Cerebellar nuclear complex (tissue), 1 donor: ENCODE data around the gene DBF4B.
A peak's percentile ranks its signal among the peaks of the same experiment; 100 is the strongest.

ENCODE experiments used
- DNase-seq, 2 experiments: peaks; one replicate each; lab custom pipeline; 2025; lab: John Stamatoyannopoulos, UW

DBF4B gene

GRCh38 chr17:44759916-44760243 is 51.4 kb downstream of the DBF4B start:
- DNase-seq = no peak

GRCh38 chr17:44760474-44761308 is 52.2 kb downstream of the DBF4B start:
- DNase-seq = no peak

GRCh38 chr17:44761932-44762810 is 53.7 kb downstream of the DBF4B start:
- DNase-seq = no peak

- no peak for DNase-seq
Measured at GRCh38 chr17:44763170-44763569, 54.7 kb downstream of the DBF4B start.

GRCh38 chr17:44765965-44766364 is 57.5 kb downstream of the DBF4B start:
- no peak for DNase-seq

- DNase-seq = no peak
Measured at GRCh38 chr17:44766409-44767038, 58.1 kb downstream of the DBF4B start.

GRCh38 chr17:44767493-44767892 is 59.0 kb downstream of the DBF4B start:
- DNase-seq = no peak

GRCh38 chr17:44768505-44769142 is 60.2 kb downstream of the DBF4B start:
- no peak for DNase-seq

GRCh38 chr17:44769230-44769629 is 60.8 kb downstream of the DBF4B start:
- no peak for DNase-seq

- DNase-seq = no peak
Measured at GRCh38 chr17:44769647-44770084, 61.2 kb downstream of the DBF4B start.

GRCh38 chr17:44770166-44770925 is 61.9 kb downstream of the DBF4B start:
- DNase-seq = no peak

GRCh38 chr17:44772308-44773045 is 64.0 kb downstream of the DBF4B start:
- no peak for DNase-seq

GRCh38 chr17:44773140-44773539 is 64.7 kb downstream of the DBF4B start:
- DNase-seq = no peak

- DNase-seq = peak in 1 of 2 experiments; percentile 31
Measured at GRCh38 chr17:44774271-44775135, 66.0 kb downstream of the DBF4B start.

- peak; percentile 95 to 97 for DNase-seq
Measured at GRCh38 chr17:44775136-44775837, 66.8 kb downstream of the DBF4B start.

- DNase-seq = no peak
Measured at GRCh38 chr17:44775838-44776621, 67.6 kb downstream of the DBF4B start.

- DNase-seq = no peak
Measured at GRCh38 chr17:44776628-44777393, 68.3 kb downstream of the DBF4B start.
